Effector CD8-positive, alpha-beta T cell (primary cell): ENCODE data around the gene SEMA5B.

Source experiments
- DNase-seq: peaks from one replicate; lab custom pipeline; 2025; lab: John Stamatoyannopoulos, UW

The SEMA5B gene

DNA sequence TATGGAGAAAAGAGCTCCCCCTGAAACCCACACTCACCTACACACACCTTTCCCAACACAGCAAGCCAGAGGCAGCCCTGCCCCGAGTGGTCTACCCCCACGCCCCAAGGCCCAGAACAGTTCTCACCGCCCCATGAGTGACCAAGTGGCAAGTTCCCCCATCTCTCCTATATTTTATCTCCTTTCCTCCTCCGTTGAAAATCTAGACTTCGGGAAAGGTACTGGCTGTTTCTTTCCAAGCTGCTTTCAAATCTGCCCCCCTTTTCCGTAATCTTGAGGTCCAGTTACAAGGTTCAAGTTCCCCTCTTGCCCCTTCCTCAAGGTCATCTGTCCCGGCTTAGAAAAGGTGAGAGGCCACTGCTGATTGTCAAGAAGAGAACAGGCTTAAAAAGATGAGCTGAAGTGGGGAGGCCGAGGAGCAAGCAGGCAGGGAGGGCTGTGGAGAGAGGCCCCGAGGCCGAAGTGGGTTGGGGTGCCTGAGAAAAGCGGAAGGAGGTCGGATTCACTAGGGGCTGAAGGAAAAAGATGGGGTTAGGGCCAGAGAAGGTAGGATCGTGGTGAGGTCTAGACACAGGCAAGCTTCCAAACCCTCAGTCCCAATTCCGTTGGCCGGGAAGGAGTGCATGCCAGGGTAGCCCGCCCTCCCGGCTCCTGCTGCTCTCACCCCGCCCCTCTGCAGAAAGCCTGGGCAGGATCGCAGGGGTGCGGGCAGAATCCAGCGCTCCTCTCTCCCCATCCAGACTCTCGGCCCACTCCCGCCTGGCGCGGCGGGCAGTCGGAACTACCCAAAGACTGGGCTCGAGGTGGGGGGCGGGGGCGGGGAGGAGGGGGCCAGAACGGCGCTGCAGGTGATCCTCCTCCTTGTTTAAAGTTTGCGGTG lies 1.7 kb downstream of the SEMA5B start:
- DNase-seq, result no peak

DNA sequence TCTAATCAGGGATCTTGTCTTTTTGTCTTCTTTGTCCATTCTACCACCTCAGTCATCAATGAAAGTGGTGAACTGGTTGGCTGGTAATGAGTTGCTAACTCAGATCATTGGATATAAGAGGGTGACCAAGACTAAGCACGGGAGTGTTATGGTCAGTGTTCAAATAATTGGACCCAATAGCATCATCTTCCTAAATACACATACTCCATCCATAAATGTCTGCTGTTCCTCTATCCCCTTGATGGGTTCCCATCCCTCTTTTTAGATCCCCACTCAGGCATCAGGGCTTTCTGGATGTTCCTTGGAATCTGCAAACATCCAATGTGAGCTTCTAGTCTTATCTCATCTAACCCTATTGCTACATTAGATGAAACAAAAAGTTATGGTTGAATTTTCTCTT lies 3.5 kb downstream of the SEMA5B start:
- DNase-seq, result no peak

DNA sequence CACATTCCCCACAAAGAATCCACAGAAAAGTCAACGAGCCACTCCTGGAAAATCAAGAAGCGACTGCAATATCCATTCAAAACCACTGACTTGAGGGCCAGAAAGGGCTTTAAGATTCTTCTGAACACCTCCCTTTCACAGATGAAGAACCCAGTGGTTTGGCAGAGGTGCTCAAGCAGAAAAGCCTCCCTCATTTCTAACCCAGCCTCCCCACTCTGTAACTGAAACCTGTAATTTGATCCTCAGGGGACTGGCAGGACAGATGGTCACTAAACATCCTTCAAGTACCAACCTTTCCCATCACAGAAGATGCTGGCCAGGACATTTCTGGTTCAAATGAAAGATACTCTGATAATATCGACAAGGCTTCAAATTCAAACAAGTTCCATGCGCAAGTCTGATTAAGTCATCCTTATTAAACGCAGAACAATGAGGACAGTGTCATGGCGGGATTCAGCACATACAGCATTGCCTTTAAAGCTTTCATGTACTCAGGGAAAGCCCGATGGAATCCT lies 5.5 kb downstream of the SEMA5B start:
- DNase-seq, result no peak

DNA sequence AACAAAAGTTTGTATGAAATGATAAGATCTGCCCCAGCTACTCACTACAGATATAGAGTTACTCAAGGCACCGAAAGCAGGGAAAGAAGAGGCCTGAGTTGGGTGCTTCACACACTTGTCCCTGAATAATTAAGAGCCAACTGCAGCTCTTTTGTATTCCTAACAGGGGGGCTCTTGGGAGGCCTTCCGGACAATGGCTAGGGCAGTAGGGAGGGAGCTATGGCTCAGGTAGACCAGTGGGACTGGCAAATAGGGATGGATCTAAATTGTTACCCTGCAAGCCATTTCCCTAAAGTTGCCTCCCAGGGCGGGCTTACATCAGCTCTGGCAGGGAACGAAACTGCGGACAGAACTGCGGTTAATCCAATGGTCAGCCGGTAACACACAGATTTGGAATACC lies 6.2 kb downstream of the SEMA5B start:
- no peak for DNase-seq

DNA sequence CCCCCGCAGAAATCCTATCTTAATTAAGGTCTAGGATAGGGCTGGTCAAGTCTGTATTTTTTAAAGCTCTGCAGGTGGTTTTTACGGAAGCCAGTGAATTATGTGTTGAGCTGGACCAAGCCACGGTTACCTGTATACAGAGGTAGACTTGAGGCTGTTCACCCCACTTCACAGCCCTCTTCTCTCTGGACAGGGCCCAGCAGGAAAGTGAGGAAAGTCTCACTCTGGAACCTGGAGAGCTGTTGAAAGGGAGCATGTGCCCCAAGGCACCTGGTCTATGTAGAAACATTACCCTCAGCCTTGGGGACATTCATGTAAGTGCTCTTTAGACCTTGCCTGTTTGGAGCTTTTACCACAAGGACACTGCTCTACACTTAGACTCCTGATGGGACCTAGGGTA lies 6.9 kb downstream of the SEMA5B start:
- DNase-seq, result no peak

DNA sequence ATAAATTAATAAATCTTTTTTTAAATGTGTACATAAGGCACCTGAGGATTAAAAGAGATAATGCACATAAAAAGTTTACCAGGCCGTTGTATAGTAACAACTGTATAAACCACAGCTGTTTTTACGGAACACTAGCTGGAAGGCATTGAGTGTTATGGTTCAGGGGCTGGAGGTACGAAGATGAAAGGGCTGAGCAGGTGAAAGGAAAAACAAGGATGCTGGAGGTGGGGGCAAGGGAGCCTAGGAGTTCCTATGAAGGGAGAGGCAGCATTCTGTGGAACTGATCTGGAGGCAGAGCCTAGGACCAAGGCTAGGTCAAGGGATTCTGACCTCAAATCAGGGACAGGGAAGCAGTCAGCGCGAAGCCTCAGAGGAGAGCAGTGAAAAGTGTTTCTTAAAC lies 8.0 kb downstream of the SEMA5B start:
- DNase-seq, result no peak

DNA sequence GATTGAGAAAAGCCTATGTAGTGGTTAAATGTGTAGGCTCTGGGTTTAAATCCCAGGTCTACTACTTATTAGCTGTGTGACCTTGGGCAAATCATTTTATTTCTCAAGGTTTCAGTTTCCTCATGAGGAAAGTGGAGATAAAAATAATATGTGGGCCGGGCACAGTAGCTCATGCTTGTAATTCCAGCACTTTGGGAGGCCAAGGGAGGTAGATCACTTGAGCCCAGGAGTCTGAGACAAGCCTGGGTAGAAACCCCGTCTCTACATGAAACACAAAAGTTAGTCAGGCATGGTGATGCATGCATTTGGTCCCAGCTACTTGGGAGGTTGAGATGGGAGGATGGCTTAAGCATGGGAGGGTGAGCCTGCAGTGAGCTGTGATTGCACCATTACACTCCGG lies 8.4 kb downstream of the SEMA5B start:
- no peak for DNase-seq

DNA sequence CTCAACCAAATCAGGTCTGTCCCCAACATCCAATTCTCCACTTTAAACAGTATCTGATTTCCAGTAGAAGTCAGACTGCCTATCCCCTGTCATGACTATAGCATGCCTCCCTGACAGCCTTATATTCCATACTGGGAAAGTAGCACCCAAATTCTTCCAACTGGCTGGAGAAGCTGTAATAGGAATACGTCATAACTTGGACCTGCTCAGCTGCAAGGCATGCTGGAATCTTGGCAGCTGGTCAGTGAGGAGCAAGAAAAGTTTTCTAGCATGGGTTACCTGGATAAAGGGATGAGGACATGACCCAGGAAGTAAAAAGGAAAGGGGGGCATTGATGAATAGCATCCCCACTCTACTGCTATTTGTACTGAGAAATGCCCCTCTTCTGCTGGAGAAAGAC lies 8.9 kb downstream of the SEMA5B start:
- DNase-seq, result no peak

DNA sequence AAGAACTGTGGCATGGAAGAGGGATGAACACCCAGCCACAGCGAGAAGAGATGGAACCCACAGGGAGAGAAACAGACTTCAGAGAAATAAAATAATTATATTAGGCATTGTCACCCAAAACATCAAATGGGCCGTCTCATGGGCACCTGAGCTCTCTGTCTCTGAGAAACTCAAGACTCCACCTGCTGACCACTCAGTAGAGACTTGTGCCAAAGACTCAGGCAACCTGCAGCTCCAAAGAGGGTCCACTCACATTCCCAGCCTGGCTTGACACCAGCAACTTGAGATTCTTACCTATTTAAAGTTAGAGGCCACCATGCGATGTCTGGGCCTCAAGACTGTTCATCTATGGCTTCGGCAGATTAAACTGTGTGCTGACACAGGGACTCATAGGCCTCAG lies 12.0 kb downstream of the SEMA5B start:
- no peak for DNase-seq

DNA sequence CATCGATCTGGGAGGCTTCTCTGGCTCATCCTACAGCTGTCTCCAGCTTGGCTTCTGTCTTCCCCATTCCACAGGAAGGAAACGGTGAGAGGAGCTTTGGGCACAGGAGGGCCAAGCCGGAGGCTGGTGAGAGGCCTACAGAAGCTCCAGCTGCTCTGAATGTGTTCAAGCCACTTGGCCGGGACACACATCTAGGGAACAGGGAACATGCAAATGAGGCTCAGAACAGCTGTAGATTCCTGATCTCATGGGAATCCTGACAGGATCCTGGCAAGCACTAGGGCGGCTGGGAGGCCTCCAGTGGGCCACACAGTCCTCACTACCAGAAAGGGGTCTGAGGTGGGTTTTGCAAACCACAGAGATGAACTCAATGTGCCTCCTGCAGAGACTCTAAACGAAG lies 13.7 kb downstream of the SEMA5B start:
- no peak for DNase-seq

DNA sequence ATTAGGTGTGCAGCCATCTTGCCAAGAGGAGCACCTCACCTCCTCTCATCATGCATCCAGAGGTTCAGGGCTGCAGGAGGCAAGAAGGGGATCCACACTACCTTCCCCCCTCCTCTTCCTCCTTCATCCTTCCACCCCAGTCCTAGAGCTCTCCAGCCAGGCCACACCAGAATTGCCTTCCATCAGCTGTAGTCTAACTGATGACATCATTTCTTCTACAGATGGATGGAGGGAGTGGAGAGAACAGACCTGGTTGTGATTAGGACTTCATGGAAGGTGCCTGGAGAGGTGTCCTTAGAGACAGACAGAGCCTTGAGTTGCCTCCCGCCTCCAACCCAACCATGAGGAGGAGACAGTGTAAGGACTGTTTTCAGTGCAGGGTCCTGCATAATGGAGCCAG lies 14.9 kb downstream of the SEMA5B start:
- no peak for DNase-seq

DNA sequence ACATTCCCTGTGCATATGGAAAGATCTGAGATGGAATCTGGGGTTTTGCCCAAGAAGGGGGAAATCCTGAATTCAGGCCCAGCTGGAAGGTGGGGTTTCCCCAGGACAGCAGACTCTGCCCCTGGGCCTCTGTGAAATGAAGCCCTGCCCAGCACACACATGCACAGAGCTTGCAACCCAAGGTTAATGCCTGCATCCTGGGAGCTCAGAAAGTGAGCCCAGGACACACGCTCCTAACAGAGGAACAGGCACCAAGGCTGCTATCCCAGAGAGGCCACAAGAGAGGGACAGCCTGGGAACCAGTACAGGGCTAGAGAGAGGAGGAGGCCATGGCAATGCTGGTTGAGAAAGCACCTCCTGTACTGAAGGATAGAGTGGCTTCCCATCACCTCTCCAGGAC lies 16.1 kb downstream of the SEMA5B start:
- DNase-seq, result no peak

DNA sequence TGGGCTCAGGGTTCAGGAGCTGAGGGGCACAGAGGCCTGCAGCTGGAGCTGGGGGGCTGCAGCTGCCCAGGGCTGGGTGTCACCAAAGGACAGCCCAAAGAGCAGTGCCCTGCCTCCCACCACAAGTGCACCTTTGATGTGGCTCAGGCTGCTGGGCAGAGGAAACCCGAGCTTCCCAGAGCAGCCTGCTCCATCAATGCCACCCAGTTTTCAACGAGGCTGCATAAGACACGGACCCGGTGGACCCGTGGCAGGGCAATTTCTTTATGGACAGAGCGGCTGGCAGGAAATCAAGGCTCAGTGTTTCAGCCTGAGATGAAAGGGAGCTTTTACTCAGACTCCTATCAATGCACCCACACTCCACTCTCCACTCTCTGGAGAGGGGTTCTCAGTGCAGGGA lies 18.7 kb downstream of the SEMA5B start:
- DNase-seq, result no peak

DNA sequence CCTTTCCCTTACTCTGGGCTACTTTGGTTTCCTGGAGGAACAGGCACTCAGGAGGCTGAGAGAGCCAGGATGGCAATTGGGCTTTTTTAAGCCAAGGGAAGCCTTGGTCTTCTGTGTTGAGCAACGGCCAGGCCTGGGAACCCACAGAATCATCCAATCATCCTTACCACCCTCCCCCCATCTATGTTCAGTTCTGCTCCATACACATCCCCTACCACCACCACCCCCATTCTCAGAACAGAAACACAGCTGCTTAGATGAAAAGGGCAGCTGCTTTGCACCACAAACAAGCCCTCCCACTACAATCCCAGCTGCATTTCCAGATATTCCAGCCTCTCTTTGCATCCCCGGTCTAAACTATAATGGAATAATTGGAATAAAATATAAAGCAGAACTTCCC lies 21.0 kb downstream of the SEMA5B start:
- no peak for DNase-seq

DNA sequence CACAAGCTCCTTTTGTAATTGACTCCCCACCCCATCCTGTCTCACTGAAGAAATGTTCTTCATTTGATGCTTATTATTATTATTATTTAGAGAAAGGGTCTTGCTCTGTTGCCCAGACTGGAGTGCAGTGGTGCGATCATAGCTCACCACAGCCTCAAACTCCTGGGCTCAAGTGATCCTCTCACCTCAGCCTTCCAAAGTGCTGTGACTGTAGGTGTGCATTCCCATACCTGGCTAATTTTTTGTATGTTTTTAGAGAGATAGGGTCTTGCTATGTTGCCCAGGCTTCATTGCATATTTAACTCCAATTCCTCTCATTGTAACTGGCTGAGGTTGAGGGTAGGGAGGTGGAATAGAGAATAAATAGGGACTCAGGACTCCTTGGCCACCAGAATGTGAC lies 22.3 kb downstream of the SEMA5B start:
- no peak for DNase-seq

DNA sequence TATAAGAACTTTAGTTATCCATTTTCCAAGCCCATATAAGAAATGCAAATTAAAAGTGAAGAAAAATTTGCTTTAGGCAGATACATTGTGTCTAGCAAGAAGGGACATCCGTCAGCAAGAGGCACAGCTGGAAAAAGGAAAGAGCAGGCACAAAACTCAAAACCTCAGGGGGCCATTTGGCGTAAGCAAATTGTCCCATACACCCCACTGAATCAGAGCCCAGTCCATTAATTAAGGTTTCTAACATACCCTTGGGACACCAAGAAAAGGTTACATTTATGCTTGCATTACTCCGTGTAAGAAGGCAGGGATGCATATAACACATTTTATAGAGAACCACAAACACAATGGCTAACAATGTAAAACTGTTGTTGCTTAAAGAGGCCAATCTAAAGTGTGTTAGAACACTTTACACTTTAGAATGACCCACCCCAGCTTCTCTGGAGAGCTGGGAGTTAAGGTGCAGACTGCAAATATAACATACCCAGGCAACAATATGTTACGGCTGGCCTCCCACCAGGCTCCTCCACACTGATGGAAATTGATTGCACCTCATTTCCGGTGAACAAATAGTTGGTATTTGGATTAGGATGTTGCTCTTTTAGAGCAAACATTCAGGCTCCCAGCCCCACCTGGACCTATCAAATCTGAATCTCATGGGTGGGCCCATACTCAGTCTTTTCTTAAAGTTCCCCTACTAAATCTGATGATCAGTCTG lies 23.2 kb downstream of the SEMA5B start:
- no peak for DNase-seq

DNA sequence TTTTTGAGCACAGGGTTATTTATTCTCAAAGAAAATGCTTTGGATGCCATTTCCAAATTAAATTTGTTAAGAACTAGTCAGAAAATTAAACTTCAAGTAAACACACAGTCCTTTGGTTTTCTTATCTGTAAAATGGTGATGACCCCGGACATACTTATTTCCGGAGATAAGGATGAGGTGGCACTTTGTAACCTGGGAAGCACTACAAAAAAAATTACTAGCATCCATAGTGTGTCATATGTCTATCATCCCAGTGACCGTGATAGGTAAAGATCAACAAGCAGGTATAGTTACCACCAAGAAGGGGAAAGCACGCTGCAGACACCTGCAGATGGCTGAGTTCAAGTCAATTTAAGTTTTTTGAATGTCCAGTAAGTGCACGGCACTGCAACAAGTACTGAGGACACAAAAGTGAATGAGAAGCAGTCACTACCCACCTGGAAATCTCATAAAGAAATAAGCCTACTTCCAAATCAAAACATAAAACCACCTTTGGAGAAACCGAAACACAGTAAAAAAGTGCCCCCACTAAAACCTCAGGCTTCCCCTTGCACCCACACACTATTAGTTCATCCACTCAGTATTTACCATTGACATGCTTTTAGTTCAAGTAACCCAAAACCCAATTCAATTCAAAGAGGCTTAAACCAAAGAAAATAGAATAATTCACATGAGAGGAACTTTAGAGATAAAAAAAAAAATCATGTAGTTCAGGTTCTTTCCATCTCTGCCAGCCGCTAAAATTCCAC lies 24.6 kb downstream of the SEMA5B start:
- DNase-seq, result no peak

DNA sequence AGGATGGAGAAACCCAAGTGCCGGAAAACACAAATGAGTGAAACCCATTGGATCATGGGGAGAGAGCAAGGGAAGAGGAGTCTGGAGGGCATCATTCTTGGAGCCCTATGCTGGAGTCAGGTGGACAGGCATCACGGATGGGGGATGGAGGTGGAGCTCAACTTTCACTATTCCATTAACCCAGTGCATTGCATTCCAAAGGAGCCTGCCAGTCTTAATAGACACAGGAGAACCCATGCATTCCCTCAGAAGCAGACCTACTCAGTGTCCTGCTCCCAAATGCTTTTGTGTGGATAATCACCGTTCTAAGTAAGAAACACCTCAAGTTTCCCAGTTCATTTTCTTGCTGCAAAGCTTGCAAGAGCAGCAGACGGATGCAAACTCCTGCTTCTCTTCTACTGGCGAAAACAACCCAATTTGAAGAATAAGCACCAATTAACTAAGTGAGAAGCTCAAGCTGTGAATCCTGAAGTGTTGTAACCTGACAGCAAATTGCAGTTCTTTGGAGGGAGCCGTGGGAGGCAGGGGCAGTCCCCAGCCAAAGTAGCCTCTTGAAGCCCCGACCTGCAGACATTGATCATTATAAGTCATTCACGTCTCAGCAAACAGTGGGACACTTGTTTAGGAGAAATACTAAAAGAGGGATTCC lies 25.3 kb downstream of the SEMA5B start:
- DNase-seq, result no peak

DNA sequence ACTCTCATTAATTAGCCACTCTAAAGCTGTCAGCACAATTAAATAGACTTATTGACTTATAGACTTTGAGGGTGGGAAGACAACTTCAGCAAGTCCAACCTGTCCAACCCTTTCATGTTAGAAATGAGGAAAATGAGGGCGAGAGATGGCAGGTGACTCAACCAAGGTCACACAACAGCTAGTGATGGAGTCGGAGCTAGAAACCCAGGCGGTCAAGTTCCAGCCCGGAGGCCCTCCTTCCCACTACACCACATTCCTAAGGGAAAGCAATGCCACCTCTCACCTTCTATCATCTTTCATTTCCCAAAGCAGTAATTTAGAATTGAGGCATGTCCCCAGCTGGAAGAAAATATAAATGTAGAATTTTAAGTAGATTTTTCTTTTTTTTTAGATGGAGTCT lies 28.7 kb downstream of the SEMA5B start:
- DNase-seq, result no peak

DNA sequence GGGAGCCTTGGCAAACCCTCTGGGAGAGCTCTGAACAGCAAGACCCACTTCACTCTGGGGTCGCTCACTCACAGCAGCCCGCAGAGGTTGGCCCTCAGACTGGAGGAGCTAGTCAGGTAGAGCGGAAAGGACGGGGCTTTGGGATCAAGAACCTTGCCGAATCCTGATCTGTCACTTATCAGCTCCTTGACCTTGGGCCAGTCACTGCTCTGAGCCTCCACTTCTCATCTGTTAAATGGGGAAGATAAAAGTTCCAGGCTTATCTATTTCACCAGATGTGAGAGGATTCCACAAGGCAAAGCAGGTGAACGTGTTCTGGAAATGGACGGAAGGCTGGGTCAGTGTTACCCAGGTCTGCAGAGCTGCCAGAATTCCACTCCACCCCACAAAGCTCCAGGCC lies 29.4 kb downstream of the SEMA5B start:
- DNase-seq, result no peak

DNA sequence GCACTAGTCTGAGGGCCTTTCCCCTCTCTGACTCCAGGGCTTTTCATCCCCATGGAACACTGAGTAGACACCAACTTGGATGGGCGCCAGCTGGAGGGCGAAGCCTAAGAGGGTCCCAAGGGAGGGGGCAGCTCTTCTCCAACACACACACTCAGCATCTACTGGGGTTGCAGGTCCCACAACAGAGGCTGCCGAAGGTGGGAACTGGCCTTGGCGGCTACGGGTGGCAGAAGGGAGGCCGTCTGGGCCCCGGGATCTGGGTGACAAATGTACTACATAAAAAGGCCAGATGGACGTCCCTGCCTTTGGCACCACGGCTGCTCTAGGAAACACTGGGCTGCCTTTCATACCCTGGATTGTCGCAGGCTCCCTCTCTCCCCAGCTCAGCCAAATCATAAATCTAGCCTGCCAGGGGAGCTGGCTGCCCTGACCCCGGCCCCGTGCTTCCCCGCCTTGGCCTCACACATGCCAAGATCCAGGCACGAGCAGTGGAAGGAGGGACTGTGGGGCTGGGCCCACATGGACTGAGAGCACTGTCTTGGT lies 31.5 kb downstream of the SEMA5B start:
- DNase-seq, result no peak

DNA sequence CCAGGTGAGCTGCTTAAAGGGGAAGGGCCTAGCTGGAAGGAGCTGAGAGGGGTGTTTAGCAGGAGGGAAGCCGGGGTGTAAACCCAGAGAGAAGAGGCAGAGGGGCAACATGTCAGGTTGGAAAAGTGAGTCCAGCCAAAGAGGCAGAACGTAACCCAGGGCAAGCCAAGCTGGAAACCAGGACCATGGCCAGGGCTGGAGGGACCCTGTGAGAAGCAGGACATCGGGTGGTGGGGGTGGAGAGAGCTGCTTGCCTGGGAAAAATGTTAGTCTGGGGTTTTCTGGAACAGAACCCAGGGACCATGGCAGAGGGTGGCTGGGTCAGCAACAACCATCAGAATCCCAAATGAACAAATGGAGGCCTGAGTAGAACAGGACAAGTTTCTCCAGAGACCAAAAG lies 32.6 kb downstream of the SEMA5B start:
- no peak for DNase-seq
